ENCODE data around the gene IGSF9B. TPM values are rescaled to one million over a fixed set of nuclear protein-coding genes. Genes with fewer than 3 reads are reported as not detected.

Gene IGSF9B
- total and polyA plus RNA-seq, 5 experiments from 2014 or later, result 0.35 to 16.1 (median 2.2) TPM

DNA sequence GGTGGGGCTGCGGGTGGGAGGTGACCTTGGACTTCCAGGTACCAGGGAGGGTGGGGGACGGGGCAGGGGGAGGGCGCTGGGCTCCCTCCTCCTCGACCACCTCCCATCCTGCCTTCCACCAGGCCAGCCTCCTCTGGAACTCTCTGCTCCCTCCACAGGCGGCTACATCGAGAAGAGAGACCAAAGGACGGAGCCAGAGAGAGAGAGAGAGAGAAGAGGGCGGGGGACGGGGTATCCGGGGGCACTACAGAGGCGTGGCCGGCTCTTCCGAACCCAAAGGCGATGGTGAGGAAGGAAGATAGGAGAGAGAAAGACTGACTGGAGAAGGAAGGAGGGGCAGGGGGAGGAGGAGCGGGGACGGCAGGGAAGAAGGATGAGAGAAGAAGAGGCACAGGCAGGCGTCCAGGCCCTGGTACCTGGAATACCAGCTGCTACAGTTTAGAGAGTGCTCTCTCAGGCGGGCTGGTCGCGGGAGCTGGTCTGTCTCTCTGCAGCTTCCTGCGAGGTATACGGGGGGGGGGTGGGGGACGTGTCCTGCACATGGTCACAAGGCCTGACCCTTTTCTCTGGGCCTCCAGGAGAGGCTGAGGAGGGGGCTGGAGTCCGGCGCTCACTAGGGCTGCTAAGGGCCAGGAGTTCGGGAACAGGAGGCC is 38.0 kb downstream of the IGSF9B start:
- no peaks in the 10 kb centered on the region for H3K9me3 Mint-ChIP-seq
- H3K27me3 Mint-ChIP-seq, result peaks cover 0 to 4% (median 0%) of the 10 kb centered on the region in 5 donors
- peak overlapping the region in 2 of 10 donors; percentile 49 to 67 for H3K27ac Mint-ChIP-seq
- peaks cover 0 to 8% (median 5%) of the 10 kb centered on the region in 4 donors for H3K4me1 Mint-ChIP-seq
- POLR2A ChIA-PET, result no interaction called here
- no peak for DNase-seq
- ATAC-seq, result peak; percentile 48 to 63
- H3K4me3 Mint-ChIP-seq, result peak overlapping the region; percentile 60 to 89 (median 80)
- peaks cover 5 to 18% (median 16%) of the 10 kb centered on the region in 3 donors for H3K36me3 Mint-ChIP-seq

DNA sequence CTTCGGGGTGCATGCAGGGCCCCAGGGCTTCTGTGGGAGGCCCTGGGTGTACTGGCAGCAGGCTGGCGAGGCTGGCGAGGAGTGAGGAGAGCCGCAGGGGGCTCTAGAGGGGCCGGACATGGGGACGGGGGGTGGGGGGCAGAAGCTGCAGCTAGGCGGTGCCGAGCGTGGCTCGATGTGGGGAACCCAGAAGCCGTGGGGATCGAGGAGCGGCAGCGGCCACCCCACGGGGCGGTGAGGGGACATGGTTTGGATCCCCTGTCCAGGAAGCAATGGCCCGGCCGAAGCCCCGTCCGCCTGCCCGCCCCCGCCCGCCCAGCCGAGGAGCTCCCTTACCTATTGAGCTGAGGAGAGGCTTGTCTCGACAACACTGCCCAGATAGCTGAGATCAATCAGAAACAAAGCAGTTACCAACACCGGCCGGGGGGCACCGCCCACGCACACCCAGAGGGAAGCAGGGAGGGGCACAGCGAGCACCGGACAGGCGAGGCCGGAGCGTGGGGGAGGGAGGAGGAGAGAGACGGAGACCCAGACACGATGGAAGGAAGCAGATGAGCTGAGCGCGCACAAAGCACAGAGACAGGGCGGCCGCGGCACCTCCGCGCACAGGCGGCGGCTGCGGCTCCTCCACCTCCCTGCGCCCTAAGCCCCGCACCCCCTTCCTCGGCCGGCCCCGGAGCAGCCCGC is 38.7 kb downstream of the IGSF9B start:
- POLR2A ChIA-PET, result no interaction called here
- Mint-ChIP-seq H3K4me1 (peaks cover 0 to 8% (median 5%) of the 10 kb centered on the region in 4 donors), H3K27ac (peak overlapping the region in 1 of 10 donors; percentile 21), H3K36me3 (peaks cover 5 to 23% (median 14%) of the 10 kb centered on the region in 3 donors), H3K9me3 (no peaks in the 10 kb centered on the region), H3K4me3 (peak overlapping the region in 9 of 10 donors; percentile 33 to 81 (median 71)), H3K27me3 (peaks cover 0 to 4% (median 0%) of the 10 kb centered on the region in 5 donors)
- peak; percentile 48 to 52 for ATAC-seq
- peak in 1 of 10 donors; percentile 8 for DNase-seq

GRCh38 chr11:133916784-133917440 is 39.9 kb downstream of the IGSF9B start:
- ATAC-seq (no peak), DNase-seq (no peak)
- Mint-ChIP-seq H3K27me3 (peaks cover 0 to 4% (median 0%) of the 10 kb centered on the region in 5 donors), H3K4me3 (peak overlapping the region in 2 of 10 donors; percentile 75 to 81), H3K4me1 (peaks cover 0 to 8% (median 5%) of the 10 kb centered on the region in 4 donors), H3K36me3 (peaks cover 3 to 28% (median 14%) of the 10 kb centered on the region in 3 donors), H3K9me3 (no peaks in the 10 kb centered on the region), H3K27ac (no peak overlapping the region)
- POLR2A ChIA-PET, result no interaction called here

DNA sequence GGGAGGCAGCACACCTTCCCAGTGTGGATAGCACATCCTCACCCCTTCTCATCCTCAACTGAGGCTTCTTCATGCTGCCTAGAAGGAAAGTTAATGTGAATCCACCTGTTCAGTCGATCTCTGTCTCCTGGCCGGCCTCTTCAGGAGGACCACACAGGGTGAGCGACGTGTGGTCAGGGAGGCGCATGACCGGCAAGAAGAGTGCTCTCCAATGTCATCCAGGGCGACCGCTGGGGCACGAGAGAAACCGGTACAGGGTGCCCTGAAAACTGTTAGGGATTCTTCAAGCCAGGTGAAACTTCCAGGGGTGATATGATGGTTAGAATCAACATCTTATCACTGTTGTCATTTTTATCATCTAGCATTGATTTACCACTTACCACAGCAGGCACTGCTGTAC is 43.0 kb downstream of the IGSF9B start:
- peaks cover 0 to 3% (median 0%) of the 10 kb centered on the region in 5 donors for H3K27me3 Mint-ChIP-seq
- peaks cover 0 to 8% (median 4%) of the 10 kb centered on the region in 4 donors for H3K4me1 Mint-ChIP-seq
- H3K4me3 Mint-ChIP-seq, result no peak overlapping the region
- POLR2A ChIA-PET, result no interaction called here
- peaks cover 5 to 44% (median 9%) of the 10 kb centered on the region in 3 donors for H3K36me3 Mint-ChIP-seq
- H3K27ac Mint-ChIP-seq, result no peak overlapping the region
- DNase-seq (no peak), ATAC-seq (no peak)
- H3K9me3 Mint-ChIP-seq, result no peaks in the 10 kb centered on the region

GRCh38 chr11:133911171-133911570 is 45.6 kb downstream of the IGSF9B start:
- Mint-ChIP-seq H3K9me3 (no peaks in the 10 kb centered on the region), H3K27me3 (no peaks in the 10 kb centered on the region), H3K4me3 (no peak overlapping the region), H3K36me3 (peaks cover 5 to 51% (median 12%) of the 10 kb centered on the region in 3 donors), H3K4me1 (peaks cover 0 to 2% (median 0%) of the 10 kb centered on the region in 4 donors), H3K27ac (no peak overlapping the region)
- DNase-seq (no peak), ATAC-seq (peak in 1 of 2 donors; percentile 49)
- POLR2A ChIA-PET, result no interaction called here

DNA sequence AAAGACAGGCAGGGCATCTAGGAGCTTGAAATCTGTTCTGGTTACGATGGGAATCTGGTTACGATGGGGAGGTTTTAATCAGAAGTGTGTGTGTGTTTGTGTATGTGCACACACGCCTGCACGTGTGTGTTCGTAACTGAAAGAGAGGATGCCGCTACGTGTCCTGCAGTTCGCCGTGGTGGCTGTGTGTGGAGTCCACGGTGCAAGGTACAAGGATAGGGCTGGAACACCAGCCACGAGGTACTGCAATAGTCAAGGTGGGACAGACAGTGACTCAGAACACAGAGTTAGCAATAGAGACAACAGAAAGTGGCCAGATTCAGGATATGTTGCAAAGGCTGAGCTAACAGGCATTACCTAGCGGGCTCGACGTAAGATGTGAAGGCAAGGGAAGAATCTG is 46.7 kb downstream of the IGSF9B start:
- Mint-ChIP-seq H3K9me3 (no peaks in the 10 kb centered on the region), H3K4me3 (no peak overlapping the region), H3K27me3 (no peaks in the 10 kb centered on the region), H3K4me1 (peaks cover 0 to 4% (median 0%) of the 10 kb centered on the region in 4 donors), H3K36me3 (peaks cover 5 to 51% (median 12%) of the 10 kb centered on the region in 3 donors), H3K27ac (peak overlapping the region in 1 of 10 donors; percentile 4)
- POLR2A ChIA-PET, result no interaction called here
- DNase-seq, result no peak
- ATAC-seq, result no peak

DNA sequence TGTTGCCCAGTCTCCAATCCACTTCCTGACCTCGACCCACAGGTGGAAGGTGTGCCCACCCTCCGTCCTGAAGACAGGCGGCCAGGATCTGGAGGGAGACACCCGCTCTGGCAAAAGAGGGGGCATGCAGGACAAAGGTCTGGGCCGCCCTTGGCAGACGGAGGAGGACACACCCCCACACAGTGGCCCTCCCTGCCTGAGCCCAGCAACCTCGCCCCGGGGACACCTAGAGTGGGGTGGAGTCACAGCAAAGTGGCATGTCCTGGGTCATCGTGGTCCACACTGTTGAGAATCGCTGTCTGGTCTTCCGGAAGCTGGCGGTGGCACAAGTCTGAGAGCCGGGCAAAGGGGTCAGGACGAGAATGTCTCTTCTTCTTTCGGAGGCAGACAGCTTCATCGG is 47.9 kb downstream of the IGSF9B start:
- DNase-seq (no peak), ATAC-seq (no peak)
- no peaks in the 10 kb centered on the region for H3K27me3 Mint-ChIP-seq
- H3K4me3 Mint-ChIP-seq, result no peak overlapping the region
- POLR2A ChIA-PET, result no interaction called here
- H3K27ac Mint-ChIP-seq, result peak overlapping the region in 1 of 10 donors; percentile 37
- H3K4me1 Mint-ChIP-seq, result peaks cover 0 to 6% (median 0%) of the 10 kb centered on the region in 4 donors
- H3K36me3 Mint-ChIP-seq, result peaks cover 5 to 50% (median 7%) of the 10 kb centered on the region in 3 donors
- no peaks in the 10 kb centered on the region for H3K9me3 Mint-ChIP-seq

GRCh38 chr11:133907841-133908241 is 48.9 kb downstream of the IGSF9B start:
- Mint-ChIP-seq H3K4me1 (peaks cover 0 to 6% (median 0%) of the 10 kb centered on the region in 4 donors), H3K27ac (peak overlapping the region in 1 of 10 donors; percentile 35), H3K9me3 (no peaks in the 10 kb centered on the region), H3K36me3 (peaks cover 5 to 40% (median 7%) of the 10 kb centered on the region in 3 donors), H3K4me3 (no peak overlapping the region), H3K27me3 (no peaks in the 10 kb centered on the region)
- DNase-seq, result peak in 1 of 10 donors; percentile 40
- ATAC-seq, result no peak
- POLR2A ChIA-PET, result no interaction called here

DNA sequence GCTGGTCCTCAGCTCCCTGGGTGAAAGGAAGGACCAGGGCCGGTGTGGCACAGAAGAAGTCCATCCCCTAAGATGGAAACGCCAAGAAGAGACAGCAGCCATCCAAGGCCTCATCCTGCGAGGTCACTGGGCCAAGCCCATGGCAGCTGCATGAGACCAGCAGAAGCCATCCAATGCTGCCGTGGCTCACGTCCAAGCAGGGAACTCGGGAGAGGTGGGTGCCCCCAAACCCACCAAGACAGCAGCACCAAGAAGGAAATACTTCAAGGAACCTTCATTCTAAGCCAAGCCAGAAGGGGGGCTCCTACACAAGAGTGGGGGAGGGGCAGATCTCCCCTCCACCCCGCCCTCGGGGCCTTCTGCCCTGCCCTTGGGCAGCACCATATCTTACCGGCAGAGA is 49.6 kb downstream of the IGSF9B start:
- H3K9me3 Mint-ChIP-seq, result no peaks in the 10 kb centered on the region
- peaks cover 0 to 6% (median 0%) of the 10 kb centered on the region in 4 donors for H3K4me1 Mint-ChIP-seq
- POLR2A ChIA-PET, result no interaction called here
- ATAC-seq (no peak), DNase-seq (peak in 1 of 10 donors; percentile 30)
- H3K36me3 Mint-ChIP-seq, result peaks cover 5 to 33% (median 5%) of the 10 kb centered on the region in 3 donors
- H3K27me3 Mint-ChIP-seq, result no peaks in the 10 kb centered on the region
- no peak overlapping the region for H3K4me3 Mint-ChIP-seq
- H3K27ac Mint-ChIP-seq, result no peak overlapping the region

DNA sequence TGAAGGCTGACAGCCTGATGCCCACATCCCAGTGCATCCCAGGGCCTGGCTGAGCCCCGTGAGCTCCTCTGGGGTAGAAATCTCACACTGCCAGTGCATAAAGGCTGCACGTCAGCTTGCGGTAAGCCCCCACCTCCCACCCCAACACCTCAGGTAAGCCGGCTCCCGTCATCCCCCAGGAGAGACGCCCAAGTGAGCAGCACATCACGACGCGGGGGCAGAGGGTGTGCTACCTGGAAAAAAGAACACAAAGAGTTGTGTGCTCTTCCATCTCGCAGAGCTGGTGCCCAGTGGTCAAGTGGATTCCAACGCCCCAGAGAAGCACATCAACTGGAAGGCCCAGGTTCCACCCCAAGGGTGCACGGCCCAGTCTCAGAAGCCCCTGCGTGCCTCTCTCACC is 50.0 kb downstream of the IGSF9B start:
- DNase-seq, result peak in 1 of 10 donors; percentile 49
- H3K9me3 Mint-ChIP-seq, result no peaks in the 10 kb centered on the region
- no peak overlapping the region for H3K4me3 Mint-ChIP-seq
- H3K27me3 Mint-ChIP-seq, result no peaks in the 10 kb centered on the region
- POLR2A ChIA-PET, result no interaction called here
- no peak overlapping the region for H3K27ac Mint-ChIP-seq
- H3K36me3 Mint-ChIP-seq, result peaks cover 5 to 33% (median 5%) of the 10 kb centered on the region in 3 donors
- peaks cover 0 to 6% (median 0%) of the 10 kb centered on the region in 4 donors for H3K4me1 Mint-ChIP-seq
- no peak for ATAC-seq

DNA sequence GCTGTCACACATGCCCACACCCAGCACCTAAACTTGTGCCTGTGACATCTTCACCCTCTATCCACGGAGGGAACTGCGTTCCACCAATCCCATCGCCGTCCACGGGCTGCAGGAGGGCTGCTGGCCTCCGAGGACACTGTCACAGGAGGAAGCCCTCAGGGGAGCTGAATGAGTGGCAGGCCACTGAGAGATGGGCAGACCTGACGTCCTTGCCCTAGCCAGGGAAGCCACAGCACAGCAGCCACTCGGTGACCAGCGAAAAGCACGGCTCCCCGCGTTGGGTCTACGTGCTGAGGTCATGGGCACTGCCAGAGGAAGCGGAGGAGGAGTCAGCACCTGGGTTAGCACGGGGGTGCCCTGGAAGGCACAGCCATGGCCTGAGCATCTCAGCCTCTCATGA is 50.5 kb downstream of the IGSF9B start:
- H3K36me3 Mint-ChIP-seq, result peaks cover 5 to 29% (median 5%) of the 10 kb centered on the region in 3 donors
- DNase-seq, result peak in 1 of 10 donors; percentile 43
- no peaks in the 10 kb centered on the region for H3K9me3 Mint-ChIP-seq
- H3K27ac Mint-ChIP-seq, result no peak overlapping the region
- ATAC-seq, result no peak
- H3K4me1 Mint-ChIP-seq, result peaks cover 0 to 6% (median 0%) of the 10 kb centered on the region in 4 donors
- POLR2A ChIA-PET, result no interaction called here
- H3K4me3 Mint-ChIP-seq, result no peak overlapping the region
- H3K27me3 Mint-ChIP-seq, result no peaks in the 10 kb centered on the region

- Mint-ChIP-seq H3K4me1 (peaks cover 0 to 6% (median 0%) of the 10 kb centered on the region in 4 donors), H3K9me3 (no peaks in the 10 kb centered on the region), H3K4me3 (no peak overlapping the region), H3K27ac (peak overlapping the region in 1 of 10 donors; percentile 15), H3K36me3 (peaks cover 5 to 25% (median 5%) of the 10 kb centered on the region in 3 donors), H3K27me3 (no peaks in the 10 kb centered on the region)
- ATAC-seq (no peak), DNase-seq (peak in 1 of 10 donors; percentile 19)
- POLR2A ChIA-PET, result no interaction called here
Observed at GRCh38 chr11:133905677-133906156, 51.1 kb downstream of the IGSF9B start.

Data from naive thymus-derived CD8-positive, alpha-beta T cell (primary cell).